WTC11 (cell line): ENCODE data around the gene RETSAT. TPM values are rescaled to one million over a fixed set of nuclear protein-coding genes. Genes with fewer than 3 reads are reported as not detected.

ENCODE experiments used
- ATAC-seq: fragments of 200-7000 bp; cut with Tn5 transposase; 2 replicates; pipeline ENCODE4 v1.10.0; 2021; ENCODE audit warnings: mild to moderate bottlenecking, moderate library complexity
- CTCF ChIA-PET: fragments of 300-600 bp; sonication (Branson Sonifier 250); formaldehyde crosslinking; loops from one replicate; lab custom pipeline; 2021; ENCODE audit warnings: antibody characterized with exemption; lab: Charles Lee
- POLR2A ChIA-PET: fragments of 350-600 bp; sonication (Branson Sonifier 250); formaldehyde crosslinking; loops from one replicate; lab custom pipeline; 2021; ENCODE audit warnings: antibody characterized with exemption; lab: Charles Lee
- DNase-seq: peaks from one replicate; pipeline ENCODE4 v3.0.0; 2021; ENCODE audit warnings: low spot score
- H3K27ac Mint-ChIP-seq: 2 replicates; pipeline ENCODE4 v1.8.0; 2021; ENCODE audit warnings: mixed read lengths
- H3K27me3 Mint-ChIP-seq: 2 replicates; pipeline ENCODE4 v1.8.0; 2021; ENCODE audit warnings: low read depth, mild to moderate bottlenecking, moderate library complexity, mixed read lengths
- H3K36me3 Mint-ChIP-seq: 2 replicates; pipeline ENCODE4 v1.8.0; 2021; ENCODE audit warnings: mixed read lengths
- H3K4me1 Mint-ChIP-seq: 2 replicates; pipeline ENCODE4 v1.8.0; 2022; ENCODE audit warnings: mixed read lengths
- H3K4me3 Mint-ChIP-seq: 2 replicates; pipeline ENCODE4 v1.8.0; 2021; ENCODE audit warnings: mild to moderate bottlenecking, moderate library complexity, mixed read lengths
- H3K9me3 Mint-ChIP-seq: 2 replicates; pipeline ENCODE4 v1.8.0; 2021; ENCODE audit warnings: mixed read lengths
- ATF1 ChIP-seq: sonication (generic); formaldehyde crosslinking; IDR thresholded peaks from 2 replicates; pipeline ENCODE4 v1.8.1; 2023; ENCODE audit warnings: mild to moderate bottlenecking, moderate library complexity, missing genetic modification reagents
- ELF4 ChIP-seq: sonication (generic); formaldehyde crosslinking; IDR thresholded peaks from 2 replicates; pipeline ENCODE4 v1.8.1; 2022; ENCODE audit warnings: low read depth, mild to moderate bottlenecking, moderate library complexity, missing genetic modification reagents
- FOXJ3 ChIP-seq: sonication (generic); formaldehyde crosslinking; IDR thresholded peaks from 2 replicates; pipeline ENCODE4 v1.9.0; 2021; ENCODE audit warnings: missing genetic modification reagents, mild to moderate bottlenecking, borderline replicate concordance
- FOXK1 ChIP-seq: sonication (generic); formaldehyde crosslinking; IDR thresholded peaks from 2 replicates; pipeline ENCODE4 v1.8.0; 2022; ENCODE audit warnings: mild to moderate bottlenecking, moderate library complexity, missing genetic modification reagents
- GTF2I ChIP-seq: fragments of 250-450 bp; sonication (Bioruptor Pico); conservative IDR thresholded peaks from 2 replicates; pipeline ENCODE4 v1.4.0; 2021; ENCODE audit warnings: mild to moderate bottlenecking
- NR2C2 ChIP-seq: sonication (generic); formaldehyde crosslinking; IDR thresholded peaks from 2 replicates; pipeline ENCODE4 v1.8.0; 2022; ENCODE audit warnings: mild to moderate bottlenecking, missing genetic modification reagents
- SMAD3 ChIP-seq: sonication (generic); formaldehyde crosslinking; IDR thresholded peaks from 2 replicates; pipeline ENCODE4 v1.8.0; 2022; ENCODE audit warnings: missing genetic modification reagents, mild to moderate bottlenecking, borderline replicate concordance
- SMAD4 ChIP-seq: sonication (generic); formaldehyde crosslinking; IDR thresholded peaks from 2 replicates; pipeline ENCODE4 v1.8.0; 2022; ENCODE audit warnings: mild to moderate bottlenecking, missing genetic modification reagents
- SOX15 ChIP-seq: fragments of 250-450 bp; sonication (Bioruptor Pico); IDR thresholded peaks from 2 replicates; pipeline ENCODE4 v1.9.0; 2021; ENCODE audit warnings: mild to moderate bottlenecking
- ZNF138 ChIP-seq: sonication (generic); formaldehyde crosslinking; conservative IDR thresholded peaks from 2 replicates; pipeline ENCODE4 v1.8.1; 2022; ENCODE audit warnings: mild to moderate bottlenecking, moderate library complexity, missing genetic modification reagents
- ZNF416 ChIP-seq: fragments of 250-450 bp; sonication (Bioruptor Pico); IDR thresholded peaks from 2 replicates; pipeline ENCODE4 v1.9.0; 2021; ENCODE audit warnings: mild to moderate bottlenecking, inconsistent platforms
- ZNF423 ChIP-seq: fragments of 250-450 bp; sonication (Bioruptor Pico); IDR thresholded peaks from 2 replicates; pipeline ENCODE4 v2.1.2; 2022; ENCODE audit warnings: mild to moderate bottlenecking, moderate library complexity
- ZNF671 ChIP-seq: fragments of 250-450 bp; sonication (Bioruptor Pico); IDR thresholded peaks from 2 replicates; pipeline ENCODE4 v1.8.0; 2021; ENCODE audit warnings: mild to moderate bottlenecking
- total RNA-seq: library from RNA; stranded (reverse); gene quantifications from 3 replicates; pipeline ENCODE4 v1.2.3, GENCODE V29; 2021
- TF ChIP-seq, protein P1 (sequence below): fragments of 250-450 bp; sonication (Bioruptor Pico); IDR thresholded peaks from 2 replicates; pipeline ENCODE4 v1.9.0; 2021; ENCODE audit warnings: mild to moderate bottlenecking, borderline replicate concordance
- TF ChIP-seq, protein P2 (sequence below): sonication (generic); formaldehyde crosslinking; IDR thresholded peaks from 2 replicates; pipeline ENCODE4 v1.8.1; 2022; ENCODE audit warnings: mild to moderate bottlenecking, moderate library complexity, missing genetic modification reagents
- TF ChIP-seq, protein P3 (sequence below): sonication (generic); formaldehyde crosslinking; IDR thresholded peaks from 2 replicates; pipeline ENCODE4 v1.8.1; 2023; ENCODE audit warnings: mild to moderate bottlenecking, moderate library complexity, missing genetic modification reagents
- TF ChIP-seq, protein P4 (sequence below): sonication (generic); formaldehyde crosslinking; IDR thresholded peaks from 2 replicates; pipeline ENCODE4 v1.8.0; 2022; ENCODE audit warnings: mild to moderate bottlenecking, missing genetic modification reagents
- TF ChIP-seq, protein P5 (sequence below): sonication (generic); formaldehyde crosslinking; IDR thresholded peaks from 2 replicates; pipeline ENCODE4 v1.8.1; 2022; ENCODE audit warnings: mild to moderate bottlenecking, missing genetic modification reagents, moderate library complexity, borderline replicate concordance
- TF ChIP-seq, protein P6 (sequence below): sonication (generic); formaldehyde crosslinking; conservative IDR thresholded peaks from 2 replicates; pipeline ENCODE4 v1.8.1; 2023; ENCODE audit warnings: mild to moderate bottlenecking, low read depth, missing genetic modification reagents, moderate library complexity
- TF ChIP-seq, protein P7 (sequence below): sonication (generic); formaldehyde crosslinking; IDR thresholded peaks from 2 replicates; pipeline ENCODE4 v1.8.1; 2023; ENCODE audit warnings: mild to moderate bottlenecking, missing genetic modification reagents

Gene RETSAT
- total RNA-seq, 1 experiment from 2014 or later: 24.4 TPM

DNA sequence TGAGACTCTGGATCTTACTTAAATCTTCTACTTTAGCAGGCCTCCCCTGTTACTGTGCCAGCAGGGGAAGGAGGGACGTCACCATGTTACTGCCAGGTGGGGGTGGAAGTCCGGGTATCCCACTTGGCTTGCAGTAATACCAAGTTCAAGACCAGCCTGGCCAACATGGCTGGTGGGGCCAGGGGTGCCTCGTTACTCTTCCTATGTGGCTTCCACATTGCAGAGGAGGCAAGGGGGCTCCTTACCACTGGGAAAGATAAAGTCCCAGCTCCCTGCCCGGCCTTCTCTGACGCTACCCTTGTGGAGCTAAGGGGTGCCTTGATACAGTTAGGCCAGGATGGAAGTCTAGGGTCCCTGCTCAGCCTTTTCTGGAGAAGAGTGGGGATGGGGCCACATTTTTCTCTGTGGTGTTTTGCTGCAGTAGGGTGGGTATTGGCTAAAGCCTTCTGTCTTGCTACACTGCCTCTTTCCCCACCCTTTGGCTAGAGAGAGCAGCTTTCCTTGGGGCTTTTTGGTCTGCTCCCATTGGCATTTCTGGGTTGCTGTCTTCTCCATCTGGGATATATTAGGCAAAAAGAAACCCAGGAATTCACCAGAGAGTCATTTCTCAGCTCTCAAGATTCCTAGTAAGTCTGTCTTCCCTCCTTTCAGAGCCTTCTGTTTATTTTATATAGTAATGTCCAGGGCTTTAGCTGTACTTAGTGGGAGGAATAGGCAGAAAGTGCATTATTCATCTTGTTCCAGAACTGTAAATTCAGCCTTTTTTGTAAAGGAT is 22.1 kb upstream of the RETSAT start:
- DNase-seq (no peak), ATAC-seq (no peak)
- no peak overlapping the region for H3K27ac Mint-ChIP-seq
- H3K27me3 Mint-ChIP-seq: no peaks in the 10 kb centered on the region
- no peak for TF ChIP-seq ZNF416 (CRISPR knock-in tag)
- TF ChIP-seq, protein P1, sequence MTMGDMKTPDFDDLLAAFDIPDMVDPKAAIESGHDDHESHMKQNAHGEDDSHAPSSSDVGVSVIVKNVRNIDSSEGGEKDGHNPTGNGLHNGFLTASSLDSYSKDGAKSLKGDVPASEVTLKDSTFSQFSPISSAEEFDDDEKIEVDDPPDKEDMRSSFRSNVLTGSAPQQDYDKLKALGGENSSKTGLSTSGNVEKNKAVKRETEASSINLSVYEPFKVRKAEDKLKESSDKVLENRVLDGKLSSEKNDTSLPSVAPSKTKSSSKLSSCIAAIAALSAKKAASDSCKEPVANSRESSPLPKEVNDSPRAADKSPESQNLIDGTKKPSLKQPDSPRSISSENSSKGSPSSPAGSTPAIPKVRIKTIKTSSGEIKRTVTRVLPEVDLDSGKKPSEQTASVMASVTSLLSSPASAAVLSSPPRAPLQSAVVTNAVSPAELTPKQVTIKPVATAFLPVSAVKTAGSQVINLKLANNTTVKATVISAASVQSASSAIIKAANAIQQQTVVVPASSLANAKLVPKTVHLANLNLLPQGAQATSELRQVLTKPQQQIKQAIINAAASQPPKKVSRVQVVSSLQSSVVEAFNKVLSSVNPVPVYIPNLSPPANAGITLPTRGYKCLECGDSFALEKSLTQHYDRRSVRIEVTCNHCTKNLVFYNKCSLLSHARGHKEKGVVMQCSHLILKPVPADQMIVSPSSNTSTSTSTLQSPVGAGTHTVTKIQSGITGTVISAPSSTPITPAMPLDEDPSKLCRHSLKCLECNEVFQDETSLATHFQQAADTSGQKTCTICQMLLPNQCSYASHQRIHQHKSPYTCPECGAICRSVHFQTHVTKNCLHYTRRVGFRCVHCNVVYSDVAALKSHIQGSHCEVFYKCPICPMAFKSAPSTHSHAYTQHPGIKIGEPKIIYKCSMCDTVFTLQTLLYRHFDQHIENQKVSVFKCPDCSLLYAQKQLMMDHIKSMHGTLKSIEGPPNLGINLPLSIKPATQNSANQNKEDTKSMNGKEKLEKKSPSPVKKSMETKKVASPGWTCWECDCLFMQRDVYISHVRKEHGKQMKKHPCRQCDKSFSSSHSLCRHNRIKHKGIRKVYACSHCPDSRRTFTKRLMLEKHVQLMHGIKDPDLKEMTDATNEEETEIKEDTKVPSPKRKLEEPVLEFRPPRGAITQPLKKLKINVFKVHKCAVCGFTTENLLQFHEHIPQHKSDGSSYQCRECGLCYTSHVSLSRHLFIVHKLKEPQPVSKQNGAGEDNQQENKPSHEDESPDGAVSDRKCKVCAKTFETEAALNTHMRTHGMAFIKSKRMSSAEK (CRISPR knock-in tag): no peak
- no peak for TF ChIP-seq SOX15 (CRISPR knock-in tag)
- TF ChIP-seq, protein P2, sequence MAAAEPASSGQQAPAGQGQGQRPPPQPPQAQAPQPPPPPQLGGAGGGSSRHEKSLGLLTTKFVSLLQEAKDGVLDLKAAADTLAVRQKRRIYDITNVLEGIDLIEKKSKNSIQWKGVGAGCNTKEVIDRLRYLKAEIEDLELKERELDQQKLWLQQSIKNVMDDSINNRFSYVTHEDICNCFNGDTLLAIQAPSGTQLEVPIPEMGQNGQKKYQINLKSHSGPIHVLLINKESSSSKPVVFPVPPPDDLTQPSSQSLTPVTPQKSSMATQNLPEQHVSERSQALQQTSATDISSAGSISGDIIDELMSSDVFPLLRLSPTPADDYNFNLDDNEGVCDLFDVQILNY (CRISPR knock-in tag): no peak
- no peak for TF ChIP-seq ZNF423 (CRISPR knock-in tag)
- no peak for TF ChIP-seq FOXK1 (CRISPR knock-in tag)
- TF ChIP-seq, protein P3, sequence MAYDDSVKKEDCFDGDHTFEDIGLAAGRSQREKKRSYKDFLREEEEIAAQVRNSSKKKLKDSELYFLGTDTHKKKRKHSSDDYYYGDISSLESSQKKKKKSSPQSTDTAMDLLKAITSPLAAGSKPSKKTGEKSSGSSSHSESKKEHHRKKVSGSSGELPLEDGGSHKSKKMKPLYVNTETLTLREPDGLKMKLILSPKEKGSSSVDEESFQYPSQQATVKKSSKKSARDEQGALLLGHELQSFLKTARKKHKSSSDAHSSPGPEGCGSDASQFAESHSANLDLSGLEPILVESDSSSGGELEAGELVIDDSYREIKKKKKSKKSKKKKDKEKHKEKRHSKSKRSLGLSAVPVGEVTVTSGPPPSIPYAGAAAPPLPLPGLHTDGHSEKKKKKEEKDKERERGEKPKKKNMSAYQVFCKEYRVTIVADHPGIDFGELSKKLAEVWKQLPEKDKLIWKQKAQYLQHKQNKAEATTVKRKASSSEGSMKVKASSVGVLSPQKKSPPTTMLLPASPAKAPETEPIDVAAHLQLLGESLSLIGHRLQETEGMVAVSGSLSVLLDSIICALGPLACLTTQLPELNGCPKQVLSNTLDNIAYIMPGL (CRISPR knock-in tag): no peak
- TF ChIP-seq NR2C2 (CRISPR knock-in tag): no peak
- POLR2A ChIA-PET: no interaction called here
- CTCF ChIA-PET: interaction anchor here (1.3 to 2.0 kb wide), 2 partner anchors 15 to 176 kb away, joined by 4 read pairs; no protein-coding TSS in a partner anchor
- H3K9me3 Mint-ChIP-seq: peaks cover 19% of the 10 kb centered on the region
- H3K4me3 Mint-ChIP-seq: no peak overlapping the region
- peaks cover 47% of the 10 kb centered on the region for H3K36me3 Mint-ChIP-seq
- H3K4me1 Mint-ChIP-seq: no peaks in the 10 kb centered on the region

DNA sequence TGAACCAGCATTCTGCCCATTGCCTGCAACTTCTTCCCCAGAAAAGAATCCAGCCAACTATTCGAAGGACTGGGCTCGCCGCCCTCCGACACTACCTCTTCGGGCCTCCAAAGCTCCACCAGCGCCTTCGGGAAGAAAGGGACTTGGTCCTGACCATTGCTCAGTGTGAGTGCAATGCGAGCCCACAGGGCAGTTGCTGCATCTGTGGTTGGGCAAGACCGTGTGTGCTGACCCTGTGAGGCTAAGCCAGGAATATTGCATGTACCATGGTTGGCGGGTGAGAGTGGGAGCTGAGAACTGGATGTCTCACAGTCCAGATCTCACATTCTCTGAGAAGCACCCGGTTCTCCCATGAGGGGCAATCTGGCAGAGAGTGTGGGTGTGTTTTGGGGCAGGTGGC is 16.7 kb upstream of the RETSAT start:
- Mint-ChIP-seq H3K9me3 (0 out of 2 replicates have a peak, but pooled peaks cover 4% of the 10 kb centered on the region), H3K4me1 (no peaks in the 10 kb centered on the region), H3K4me3 (no peak overlapping the region), H3K27me3 (no peaks in the 10 kb centered on the region), H3K27ac (no peak overlapping the region), H3K36me3 (peaks cover 8% of the 10 kb centered on the region)
- ATAC-seq: no peak
- DNase-seq: no peak
- ChIA-PET CTCF (interaction anchor here (0.8 to 2.3 kb wide), 2 partner anchors 181 to 185 kb away, joined by 3 to 12 read pairs; no protein-coding TSS in a partner anchor), POLR2A (no interaction called here)
- TF ChIP-seq NR2C2 (CRISPR knock-in tag) (no peak), ZNF138 (CRISPR knock-in tag) (no peak), ZNF671 (CRISPR knock-in tag) (no peak), SMAD4 (CRISPR knock-in tag) (no peak), ELF4 (CRISPR knock-in tag) (no peak), FOXJ3 (CRISPR knock-in tag) (no peak), ATF1 (CRISPR knock-in tag) (no peak), SMAD3 (CRISPR knock-in tag) (no peak), GTF2I (no peak)
- TF ChIP-seq, protein P4, sequence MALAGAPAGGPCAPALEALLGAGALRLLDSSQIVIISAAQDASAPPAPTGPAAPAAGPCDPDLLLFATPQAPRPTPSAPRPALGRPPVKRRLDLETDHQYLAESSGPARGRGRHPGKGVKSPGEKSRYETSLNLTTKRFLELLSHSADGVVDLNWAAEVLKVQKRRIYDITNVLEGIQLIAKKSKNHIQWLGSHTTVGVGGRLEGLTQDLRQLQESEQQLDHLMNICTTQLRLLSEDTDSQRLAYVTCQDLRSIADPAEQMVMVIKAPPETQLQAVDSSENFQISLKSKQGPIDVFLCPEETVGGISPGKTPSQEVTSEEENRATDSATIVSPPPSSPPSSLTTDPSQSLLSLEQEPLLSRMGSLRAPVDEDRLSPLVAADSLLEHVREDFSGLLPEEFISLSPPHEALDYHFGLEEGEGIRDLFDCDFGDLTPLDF (CRISPR knock-in tag): no peak
- TF ChIP-seq, protein P5, sequence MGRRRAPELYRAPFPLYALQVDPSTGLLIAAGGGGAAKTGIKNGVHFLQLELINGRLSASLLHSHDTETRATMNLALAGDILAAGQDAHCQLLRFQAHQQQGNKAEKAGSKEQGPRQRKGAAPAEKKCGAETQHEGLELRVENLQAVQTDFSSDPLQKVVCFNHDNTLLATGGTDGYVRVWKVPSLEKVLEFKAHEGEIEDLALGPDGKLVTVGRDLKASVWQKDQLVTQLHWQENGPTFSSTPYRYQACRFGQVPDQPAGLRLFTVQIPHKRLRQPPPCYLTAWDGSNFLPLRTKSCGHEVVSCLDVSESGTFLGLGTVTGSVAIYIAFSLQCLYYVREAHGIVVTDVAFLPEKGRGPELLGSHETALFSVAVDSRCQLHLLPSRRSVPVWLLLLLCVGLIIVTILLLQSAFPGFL (CRISPR knock-in tag): no peak
- TF ChIP-seq, protein P6, sequence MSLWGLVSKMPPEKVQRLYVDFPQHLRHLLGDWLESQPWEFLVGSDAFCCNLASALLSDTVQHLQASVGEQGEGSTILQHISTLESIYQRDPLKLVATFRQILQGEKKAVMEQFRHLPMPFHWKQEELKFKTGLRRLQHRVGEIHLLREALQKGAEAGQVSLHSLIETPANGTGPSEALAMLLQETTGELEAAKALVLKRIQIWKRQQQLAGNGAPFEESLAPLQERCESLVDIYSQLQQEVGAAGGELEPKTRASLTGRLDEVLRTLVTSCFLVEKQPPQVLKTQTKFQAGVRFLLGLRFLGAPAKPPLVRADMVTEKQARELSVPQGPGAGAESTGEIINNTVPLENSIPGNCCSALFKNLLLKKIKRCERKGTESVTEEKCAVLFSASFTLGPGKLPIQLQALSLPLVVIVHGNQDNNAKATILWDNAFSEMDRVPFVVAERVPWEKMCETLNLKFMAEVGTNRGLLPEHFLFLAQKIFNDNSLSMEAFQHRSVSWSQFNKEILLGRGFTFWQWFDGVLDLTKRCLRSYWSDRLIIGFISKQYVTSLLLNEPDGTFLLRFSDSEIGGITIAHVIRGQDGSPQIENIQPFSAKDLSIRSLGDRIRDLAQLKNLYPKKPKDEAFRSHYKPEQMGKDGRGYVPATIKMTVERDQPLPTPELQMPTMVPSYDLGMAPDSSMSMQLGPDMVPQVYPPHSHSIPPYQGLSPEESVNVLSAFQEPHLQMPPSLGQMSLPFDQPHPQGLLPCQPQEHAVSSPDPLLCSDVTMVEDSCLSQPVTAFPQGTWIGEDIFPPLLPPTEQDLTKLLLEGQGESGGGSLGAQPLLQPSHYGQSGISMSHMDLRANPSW (CRISPR knock-in tag): no peak
- TF ChIP-seq, protein P7, sequence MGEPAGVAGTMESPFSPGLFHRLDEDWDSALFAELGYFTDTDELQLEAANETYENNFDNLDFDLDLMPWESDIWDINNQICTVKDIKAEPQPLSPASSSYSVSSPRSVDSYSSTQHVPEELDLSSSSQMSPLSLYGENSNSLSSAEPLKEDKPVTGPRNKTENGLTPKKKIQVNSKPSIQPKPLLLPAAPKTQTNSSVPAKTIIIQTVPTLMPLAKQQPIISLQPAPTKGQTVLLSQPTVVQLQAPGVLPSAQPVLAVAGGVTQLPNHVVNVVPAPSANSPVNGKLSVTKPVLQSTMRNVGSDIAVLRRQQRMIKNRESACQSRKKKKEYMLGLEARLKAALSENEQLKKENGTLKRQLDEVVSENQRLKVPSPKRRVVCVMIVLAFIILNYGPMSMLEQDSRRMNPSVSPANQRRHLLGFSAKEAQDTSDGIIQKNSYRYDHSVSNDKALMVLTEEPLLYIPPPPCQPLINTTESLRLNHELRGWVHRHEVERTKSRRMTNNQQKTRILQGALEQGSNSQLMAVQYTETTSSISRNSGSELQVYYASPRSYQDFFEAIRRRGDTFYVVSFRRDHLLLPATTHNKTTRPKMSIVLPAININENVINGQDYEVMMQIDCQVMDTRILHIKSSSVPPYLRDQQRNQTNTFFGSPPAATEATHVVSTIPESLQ (CRISPR knock-in tag): no peak
